ENCODE results near the gene LINGO3.

LINGO3 gene

DNA sequence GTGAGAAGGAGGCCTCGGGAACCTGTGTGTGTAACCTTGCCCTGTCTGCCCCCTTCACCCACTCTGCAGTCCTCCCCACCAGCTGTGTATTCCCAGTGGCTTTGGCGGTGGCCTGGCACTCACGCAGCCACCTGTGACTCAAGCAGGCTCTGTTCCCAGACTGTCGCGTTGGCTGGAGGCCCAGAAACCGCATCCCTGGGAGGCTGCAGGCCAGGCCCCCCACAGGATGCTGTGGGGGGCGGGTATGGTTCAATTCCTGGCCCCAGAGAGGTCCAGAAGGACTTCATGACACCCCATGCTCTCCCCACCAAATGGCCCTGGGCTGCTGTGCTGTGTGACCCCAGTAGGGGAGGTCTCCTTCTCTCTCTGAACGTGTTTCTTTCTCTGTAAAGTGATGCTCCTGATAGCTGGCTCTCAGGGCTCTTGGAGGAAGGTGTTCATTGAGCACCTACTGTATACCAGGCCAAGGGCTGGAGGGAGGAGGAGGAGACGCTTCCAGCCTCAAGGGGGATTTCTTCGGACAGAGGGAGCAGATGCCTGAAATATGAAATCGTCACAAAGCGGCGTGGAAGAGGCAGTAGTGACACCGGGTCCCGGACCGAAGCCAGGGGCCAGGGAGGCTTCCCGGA, 1.9 kb upstream of the LINGO3 start:
- FAIRE-seq (no peak), DNase-seq (ENCODE audit: extremely low spot score, insufficient read length, low read depth) (no peak)

DNA sequence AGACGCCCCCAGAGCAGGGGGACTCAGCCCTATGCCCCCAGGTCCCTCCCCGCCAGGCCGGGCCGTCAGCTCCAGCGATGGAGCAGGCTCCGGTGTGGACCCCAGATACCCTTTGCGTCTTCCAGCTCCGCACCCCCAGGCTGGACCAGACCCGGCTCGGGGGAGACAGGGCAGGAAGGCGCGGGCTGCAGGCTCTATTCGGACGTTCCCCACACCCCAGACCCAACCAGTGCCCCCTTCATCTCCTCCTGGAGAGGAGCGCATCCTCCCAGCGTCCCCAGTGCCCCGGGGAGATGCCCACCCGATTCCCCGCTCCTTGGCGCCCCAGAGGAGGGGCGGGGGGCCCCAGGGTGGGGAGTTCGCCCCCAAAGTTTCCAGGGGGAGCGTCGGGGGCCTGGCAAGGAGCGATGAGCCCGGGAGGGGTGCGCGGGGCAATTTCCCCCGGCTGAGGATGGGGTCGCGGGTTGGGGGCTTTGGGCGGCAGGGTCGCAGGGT, 389 bp downstream of the LINGO3 start:
- FAIRE-seq (no peak), DNase-seq (ENCODE audit: extremely low spot score, insufficient read length, low read depth) (no peak)

DNA sequence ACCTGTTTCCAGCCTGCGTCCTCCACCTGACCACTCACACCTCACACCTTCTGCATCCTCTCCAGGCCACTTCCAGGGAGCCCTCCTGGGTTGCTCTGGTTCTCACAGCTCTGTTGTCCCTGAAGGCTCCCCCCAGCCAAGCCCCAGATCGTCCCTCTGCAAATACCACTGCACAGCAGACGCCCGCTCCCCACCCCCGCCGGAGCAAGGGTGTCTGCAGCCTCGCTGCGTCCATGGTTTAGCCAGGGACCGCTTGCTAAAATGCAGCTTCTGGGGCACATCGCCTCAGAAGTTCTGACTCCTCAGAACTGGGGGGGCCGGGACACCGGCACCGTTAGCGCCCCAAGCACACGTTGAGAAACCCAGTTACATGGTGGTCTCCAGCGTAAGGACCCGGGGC, 983 bp downstream of the LINGO3 start:
- FAIRE-seq (no peak), DNase-seq (ENCODE audit: extremely low spot score, insufficient read length, low read depth) (no peak)

DNA sequence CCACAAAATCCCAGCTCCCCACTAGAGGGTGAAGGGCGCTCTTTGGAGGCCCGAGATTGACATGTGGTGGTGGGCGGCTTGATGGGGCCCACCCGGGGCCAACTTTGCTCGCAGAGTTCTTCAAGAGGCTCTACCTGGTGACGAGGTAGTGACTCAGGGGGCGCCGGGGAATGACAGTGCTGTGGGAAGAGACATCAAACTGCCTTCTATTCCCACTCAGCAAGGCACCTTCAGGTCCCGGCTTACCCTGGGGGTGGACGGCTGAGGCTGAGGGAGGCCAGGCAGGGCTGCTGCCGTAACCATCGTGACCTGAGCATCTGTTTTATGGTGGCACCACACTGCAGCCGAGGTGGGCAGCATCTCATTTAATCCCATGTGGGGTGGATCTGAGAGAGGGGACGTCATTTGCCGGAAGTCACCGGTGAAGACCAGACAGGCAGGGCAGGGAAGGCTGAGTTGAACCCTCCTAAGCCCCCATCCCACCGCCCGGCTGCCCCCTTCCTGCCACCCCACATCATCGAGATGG, 1.6 kb downstream of the LINGO3 start:
- FAIRE-seq (no peak), DNase-seq (ENCODE audit: extremely low spot score, insufficient read length, low read depth) (no peak)

DNA sequence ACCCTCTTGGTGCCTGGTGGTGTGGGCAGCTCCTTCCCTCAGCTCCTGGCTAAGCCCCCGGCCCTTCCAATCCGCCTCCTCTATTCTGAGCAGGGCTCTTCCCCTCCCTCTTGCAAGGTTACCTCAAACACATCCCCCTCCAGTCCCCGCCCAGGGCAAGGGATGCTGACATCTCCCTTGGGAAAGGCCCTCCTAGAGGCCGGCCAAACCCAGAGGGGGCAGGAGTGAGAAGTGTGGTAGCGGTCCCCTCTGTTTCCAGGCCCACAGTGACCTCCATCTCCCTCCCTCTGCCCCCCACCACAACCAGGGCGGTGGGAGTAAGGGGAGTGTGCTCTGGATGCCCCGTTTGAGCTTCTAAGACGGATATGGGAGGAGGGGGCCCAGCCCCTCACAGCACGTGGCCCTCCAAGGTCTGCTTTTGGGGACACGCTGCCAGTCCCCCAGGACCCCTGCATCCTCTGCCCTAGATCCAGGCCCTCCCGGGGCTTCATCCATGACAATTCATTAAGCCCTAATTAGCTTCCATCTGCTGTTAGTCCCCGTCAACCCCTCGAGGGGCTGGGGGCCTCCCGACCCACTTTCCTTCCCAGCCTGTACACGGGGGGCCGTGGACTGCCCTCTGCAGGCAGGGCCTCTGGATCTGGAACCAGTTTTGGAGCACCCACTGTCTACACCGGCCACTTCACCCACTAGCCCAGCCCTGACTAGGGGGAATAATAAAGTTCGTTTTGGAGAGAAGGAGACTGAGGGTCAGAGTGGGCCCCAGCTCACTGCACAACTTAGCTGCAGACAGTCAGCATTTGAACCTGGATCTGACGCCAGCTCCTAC, 2.3 kb downstream of the LINGO3 start:
- no peak for FAIRE-seq
- DNase-seq (ENCODE audit: extremely low spot score, insufficient read length, low read depth): no peak

DNA sequence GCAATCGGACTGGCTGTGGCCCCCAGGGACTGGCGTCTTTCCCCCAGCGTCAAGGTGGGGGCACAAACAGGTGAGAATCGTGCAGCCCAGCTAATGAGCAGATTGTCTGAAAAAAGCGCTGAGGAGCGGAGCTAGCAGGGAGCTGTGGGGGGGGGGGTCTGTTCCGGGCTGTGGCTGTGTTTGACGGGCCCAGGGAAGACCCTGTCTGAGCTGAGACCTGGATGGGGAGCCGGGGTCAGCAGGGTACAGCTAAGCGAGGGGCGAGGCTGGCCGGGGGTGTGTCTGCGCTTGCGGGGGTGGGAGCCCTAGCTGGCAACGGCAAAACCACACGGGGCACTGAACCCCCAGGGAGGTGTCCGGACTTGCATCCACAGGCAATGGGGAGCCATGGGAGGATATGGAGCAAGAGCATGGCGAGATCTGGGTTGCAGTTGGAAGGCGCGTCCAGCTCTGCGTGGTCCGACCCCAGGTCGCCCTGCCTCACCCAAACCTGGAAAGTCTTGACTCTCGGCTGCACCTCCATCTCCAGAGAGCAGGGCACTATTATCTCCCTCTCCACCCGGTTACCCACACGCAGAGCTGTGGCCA, 4.6 kb downstream of the LINGO3 start:
- FAIRE-seq (no peak), DNase-seq (ENCODE audit: extremely low spot score, insufficient read length, low read depth) (no peak)

DNA sequence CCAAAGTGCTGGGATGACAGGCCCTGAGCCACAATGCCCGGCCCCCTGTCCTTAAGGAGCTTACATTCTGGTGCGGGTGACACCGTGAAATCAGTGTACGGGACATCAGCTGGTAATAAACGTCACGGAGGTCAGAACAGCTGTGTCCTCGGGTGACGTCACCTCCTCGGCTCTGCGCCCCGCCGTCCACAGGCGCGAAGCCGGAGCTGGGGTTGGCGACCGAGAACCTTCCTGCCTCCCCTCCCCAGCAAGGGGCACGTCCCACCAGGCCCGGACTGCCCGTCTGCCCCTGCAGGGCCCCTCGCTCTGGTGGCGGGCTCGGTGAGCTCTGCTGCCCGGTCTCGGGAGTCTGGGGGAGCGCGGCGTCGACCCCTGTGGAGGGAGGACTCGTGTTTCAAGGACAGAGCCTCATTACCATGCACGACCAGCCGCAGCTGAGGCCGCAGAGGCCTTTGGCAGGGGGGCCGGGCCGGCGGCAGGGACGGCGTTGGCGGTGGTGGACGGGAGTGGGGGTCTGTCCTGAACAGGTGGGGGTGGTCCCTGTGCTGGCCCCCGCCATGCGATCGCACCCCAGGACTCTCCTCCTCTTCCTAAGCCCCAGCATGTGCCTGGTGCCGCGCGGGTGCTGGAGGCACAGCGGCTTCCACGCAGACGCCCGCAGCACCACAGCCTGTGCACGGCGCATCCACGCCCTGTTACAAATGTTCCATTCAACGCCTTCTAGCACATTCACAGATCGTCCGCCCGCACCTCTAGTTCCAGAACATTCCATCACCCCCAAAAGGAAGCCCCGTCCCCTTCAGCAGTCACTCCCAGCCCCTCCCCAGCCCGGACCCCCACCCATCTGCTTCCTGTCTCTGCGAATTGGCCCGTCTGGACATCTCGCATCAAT, 5.4 kb downstream of the LINGO3 start:
- FAIRE-seq (no peak), DNase-seq (ENCODE audit: extremely low spot score, insufficient read length, low read depth) (no peak)

DNA sequence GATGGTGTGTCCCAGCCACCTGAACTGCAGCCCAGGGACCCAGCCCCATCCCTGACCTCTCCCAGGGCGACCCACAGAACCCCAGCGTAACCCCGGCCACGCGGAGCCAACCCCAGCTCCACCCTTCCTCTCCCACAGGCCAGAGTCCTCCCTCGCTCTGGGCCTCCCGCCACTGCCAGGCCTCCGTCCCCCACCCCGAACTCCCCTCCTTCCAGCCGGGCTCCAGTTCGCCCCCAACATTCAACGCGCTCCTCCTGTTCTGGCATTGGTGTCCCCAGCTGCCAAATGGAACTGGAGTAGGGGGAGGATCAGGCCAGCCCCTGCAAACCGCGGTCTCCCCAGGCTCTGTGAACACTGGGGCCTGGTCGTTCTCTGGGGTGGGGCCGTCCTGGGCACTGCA, 7.4 kb downstream of the LINGO3 start:
- no peak for FAIRE-seq
- no peak for DNase-seq (ENCODE audit: extremely low spot score, insufficient read length, low read depth)

DNA sequence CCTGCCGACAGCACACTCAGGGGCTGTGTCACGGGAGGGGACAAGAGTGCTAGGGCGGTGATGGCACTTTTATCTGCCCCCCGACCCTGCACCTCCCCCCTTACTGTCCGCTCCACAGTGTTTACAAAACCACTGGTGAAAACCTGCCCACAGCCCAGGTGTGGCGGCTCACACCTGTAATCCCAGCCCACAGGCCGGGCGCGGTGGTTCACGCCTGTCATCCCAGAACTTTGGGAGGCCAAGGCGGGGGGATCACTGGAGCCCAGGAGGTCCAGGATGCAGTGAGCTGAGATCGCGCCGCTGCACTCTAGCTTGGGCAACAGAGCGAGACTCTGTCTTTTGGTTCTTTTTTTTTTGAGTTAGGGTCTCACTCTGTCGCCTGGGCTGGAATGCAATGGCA, 11.8 kb downstream of the LINGO3 start:
- DNase-seq (ENCODE audit: extremely low spot score, insufficient read length, low read depth) (no peak), FAIRE-seq (no peak)

DNA sequence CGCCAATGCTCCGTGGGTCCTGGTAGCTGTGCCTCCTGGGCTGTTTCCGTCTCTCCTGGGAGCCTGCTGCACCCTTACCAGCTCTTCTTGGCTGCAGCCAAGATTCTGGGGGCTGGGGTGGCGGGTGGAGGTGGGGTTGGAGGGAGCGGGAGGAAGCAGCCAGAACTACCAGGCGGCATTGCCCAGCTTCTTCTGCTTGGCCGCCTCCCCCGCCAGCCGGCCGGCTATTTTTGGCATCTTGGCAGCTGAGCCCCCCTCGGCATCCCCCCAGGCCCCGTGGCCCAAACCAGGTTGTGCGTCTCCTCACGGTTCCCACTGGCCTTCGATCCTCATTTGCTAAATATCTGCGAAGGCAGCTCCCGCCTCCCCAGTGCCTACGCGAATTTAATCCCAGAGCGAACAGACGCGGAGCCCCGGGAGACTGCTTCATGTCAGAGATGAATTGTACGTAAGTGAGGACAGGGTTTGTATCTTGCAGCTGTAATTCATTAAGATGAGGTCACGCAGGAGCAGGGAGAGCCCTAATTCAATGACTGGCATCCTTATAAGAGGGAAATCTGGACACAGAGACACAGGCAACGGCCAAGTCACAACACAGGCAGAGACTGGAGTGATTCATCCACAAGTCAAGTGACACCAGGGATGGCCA, 13.1 kb downstream of the LINGO3 start:
- no peak for FAIRE-seq
- no peak for DNase-seq (ENCODE audit: extremely low spot score, insufficient read length, low read depth)

DNA sequence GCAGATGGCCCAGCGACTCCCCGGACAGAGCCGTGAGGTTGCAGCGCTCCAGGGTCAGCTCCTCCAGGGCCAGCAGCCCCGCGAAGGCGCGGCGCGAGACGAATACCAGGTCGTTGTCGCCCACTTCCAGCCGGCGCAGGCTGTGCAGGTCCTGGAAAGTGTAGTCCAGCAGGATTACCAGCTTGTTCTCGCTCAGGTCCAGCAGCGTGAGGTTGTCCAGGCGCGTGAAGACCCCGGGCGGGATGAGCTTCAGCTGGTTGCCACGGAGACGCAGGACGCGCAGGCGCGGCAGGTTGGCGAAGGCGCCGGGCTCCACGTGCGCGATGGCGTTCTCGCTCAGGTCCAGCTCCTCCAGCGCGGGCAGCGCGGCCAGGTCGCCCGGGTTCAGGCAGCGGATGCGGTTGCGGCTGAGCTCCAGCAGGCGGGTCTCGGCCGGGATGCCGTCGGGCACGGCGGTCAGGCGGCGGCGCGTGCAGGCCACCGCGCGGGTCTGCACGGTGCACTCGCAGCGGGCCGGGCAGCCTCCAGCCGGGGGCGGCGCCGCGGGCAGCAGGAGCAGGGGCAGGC, 16.7 kb downstream of the LINGO3 start:
- FAIRE-seq (no peak), DNase-seq (ENCODE audit: extremely low spot score, insufficient read length, low read depth) (no peak)

DNA sequence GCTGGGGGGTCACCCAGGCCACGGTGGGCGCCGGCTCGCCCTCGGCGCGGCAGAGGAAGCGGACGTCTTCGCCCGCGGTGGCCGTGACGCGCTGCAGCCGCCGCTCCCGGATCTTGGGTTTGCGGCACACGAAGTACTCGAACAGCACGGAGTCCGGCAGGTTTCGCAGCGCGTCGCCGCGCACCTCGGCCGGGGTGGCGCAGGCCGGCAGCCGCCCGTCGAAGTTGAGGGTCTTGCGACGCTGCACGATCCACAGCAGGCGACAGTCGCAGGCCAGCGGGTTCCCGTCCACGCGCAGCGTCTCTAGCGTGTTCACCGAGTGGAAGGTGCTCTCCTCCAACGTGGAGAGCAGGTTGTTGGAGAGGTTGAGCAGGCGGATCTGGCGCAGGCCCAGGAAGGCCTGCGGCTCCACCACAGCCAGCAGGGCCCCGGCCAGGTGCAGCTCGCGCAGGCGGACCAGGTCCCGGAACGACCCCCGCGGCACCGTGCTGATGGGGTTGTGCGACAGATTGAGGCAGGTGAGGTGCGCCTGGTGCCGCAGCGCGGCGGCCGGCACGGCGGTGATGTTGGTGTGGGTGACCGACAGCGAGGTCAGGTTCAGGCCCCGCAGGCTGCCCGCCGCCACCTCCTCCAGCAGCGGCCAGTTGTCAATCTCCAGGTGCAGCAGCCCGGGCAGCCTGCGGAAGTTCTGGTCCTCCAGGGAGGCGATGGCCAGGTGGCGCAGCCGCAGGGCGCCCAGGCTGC, 17.3 kb downstream of the LINGO3 start:
- FAIRE-seq (no peak), DNase-seq (ENCODE audit: extremely low spot score, insufficient read length, low read depth) (no peak)

DNA sequence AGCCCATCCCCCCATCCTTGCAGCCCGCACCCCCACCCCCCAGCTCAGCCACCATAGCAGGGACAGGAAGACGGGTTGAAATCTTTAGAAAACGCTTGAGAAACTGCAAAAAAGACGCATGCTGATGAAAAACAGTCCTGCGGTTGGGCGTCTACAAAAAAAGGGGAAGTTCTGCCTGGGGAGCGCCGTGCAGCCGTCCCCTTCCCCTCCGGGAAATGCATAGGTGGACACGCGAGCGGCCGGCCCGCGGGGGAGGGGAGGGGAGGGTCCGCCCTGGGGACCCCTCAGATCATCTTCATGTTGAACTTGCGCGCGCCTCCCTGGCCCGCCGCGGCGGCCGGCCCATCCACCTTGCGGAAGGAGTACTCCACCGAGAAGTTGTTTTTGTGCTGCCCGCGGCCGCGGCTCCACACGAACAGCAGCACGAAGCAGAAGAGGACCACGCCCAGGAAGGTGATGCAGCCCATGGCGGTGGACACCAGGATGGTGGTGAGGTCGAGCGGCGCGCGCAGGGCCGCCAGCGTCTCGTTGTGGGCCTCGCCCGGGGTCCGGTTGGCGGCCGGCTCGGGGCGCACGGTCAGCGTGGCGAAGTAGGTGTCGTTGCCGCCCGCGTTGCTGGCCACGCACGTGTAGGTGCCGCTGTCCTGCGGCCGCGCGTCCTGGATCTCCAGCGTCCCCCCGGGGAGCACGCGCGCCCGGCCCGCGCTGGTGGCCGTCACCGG, 18.1 kb downstream of the LINGO3 start:
- peak; percentile 95 for FAIRE-seq

DNA sequence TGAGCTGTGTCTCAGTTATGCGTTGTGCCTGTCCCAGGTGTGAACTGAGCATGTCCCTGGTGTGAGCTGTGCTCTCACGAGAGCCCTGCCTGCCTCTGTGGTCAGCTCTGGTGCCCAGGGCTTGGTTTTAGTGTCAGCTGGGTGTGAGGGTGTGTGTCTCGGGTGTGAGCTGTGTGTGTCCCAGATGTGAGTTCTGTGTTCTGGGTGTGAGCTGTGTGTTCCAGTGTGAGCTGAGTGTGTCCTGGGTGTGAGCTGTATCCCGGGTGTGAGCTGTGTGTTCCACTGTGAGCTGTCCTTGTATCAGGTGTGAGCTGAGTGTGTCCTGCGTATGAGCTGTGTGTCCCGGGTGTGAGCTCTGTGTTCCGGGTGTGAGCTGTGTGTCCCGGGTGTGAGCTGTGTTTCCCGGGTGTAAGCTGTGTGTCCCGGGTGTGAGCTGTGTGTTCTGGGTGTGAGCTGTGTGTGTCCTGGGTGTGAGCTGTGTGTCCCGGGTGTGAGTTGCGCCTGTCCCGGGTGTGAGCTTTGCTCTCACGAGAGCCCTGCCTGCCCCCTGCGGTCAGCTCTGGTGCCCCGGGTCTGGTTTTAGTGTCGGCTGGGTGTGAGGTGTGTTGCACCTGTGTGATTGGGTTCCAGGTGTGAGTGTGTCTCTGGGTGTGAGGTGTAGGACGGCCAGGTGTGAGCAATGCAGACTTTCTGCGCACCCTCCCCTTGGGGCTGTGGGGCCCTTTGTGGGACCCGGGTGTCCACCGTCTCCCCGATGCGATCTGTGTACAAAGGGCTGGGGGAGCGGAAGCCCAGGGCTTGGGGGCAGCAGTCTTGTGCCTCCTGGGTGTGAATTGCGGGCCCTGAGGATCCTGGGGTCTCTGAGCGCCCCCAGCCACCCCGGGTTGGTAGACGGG, 18.9 kb downstream of the LINGO3 start:
- DNase-seq (ENCODE audit: extremely low spot score, insufficient read length, low read depth): no peak
- FAIRE-seq: peak; percentile 5

More for the DNA sequence above, 18.1 kb downstream of the LINGO3 start:
- peak; percentile 72 for DNase-seq (ENCODE audit: extremely low spot score, insufficient read length, low read depth)

DNA sequence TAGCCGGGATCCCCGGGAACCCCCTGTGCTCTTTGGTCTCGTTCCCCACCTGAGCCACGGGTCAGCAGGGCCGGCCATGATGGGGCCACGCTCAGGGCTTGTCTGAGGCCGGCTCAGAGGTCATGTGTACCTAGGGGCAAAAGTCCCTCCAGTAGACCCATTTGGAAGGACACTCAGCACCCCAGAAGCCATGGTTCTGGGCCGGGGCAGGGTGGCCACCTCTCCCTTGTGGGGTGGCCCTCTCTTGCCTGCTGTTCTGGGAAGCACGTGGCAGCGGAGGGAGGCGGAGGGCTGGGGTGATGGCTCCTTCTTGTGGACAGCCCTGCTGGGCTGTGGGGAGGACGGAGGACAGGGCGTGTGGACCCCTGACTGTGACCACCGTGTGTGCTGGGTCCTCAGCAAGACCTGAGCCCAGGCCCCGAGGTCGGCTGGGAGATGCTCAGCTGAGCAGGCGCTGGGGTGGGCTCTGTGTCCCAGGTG, 19.6 kb downstream of the LINGO3 start:
- DNase-seq (ENCODE audit: extremely low spot score, insufficient read length, low read depth) (no peak), FAIRE-seq (no peak)

DNA sequence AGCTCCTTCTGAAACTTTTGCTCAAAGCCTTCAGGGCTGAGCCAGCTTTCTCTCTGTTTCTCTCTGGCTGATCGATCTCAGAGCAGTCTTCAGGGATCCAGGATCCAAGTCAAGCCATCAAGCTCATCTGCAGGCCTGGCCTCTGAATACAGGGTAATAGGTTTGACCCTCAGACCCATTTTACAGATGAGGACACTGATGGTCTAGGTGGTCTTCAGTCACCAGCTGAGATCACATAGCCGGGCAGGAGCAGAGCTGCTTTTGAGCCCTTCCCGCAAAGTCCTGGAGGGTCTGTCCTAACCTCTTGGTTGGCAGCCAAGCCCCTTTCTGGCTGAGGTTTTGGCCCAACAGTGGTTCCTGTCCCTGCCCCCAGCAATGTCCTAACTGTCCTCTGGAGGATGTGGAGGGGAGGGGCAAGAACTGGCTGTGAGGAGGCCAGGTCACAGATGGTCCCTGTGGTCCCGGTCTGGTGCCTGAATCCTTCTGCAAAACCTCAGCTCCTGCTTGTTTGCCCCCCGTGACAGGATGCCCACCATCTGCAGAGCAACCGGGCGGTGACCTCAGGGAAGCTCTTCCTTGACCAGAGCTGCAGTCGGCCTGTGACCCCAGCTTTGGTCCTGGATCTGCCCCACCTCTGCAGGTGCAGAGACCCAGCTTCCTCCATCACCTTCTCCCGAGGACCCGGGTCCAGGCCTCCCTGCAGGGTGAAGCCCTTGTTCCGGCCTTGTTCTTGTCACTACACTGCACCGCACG, 20.2 kb downstream of the LINGO3 start:
- FAIRE-seq: peak; percentile 42
- no peak for DNase-seq (ENCODE audit: extremely low spot score, insufficient read length, low read depth)
